Stimulated activated CD8-positive, alpha-beta memory T cell treated with anti-CD3 and anti-CD28 coated beads, Interleukin-15, amount 100 ng/mL, for 24 hours (primary cell): ENCODE data around the gene TMEM273.
"Not testable (repeated sequence)": the region's sequence is repeated elsewhere in the genome, so short reads cannot be mapped to it uniquely, and the experiment has no call there.

Experiments
- DNase-seq: peaks from one replicate; pipeline ENCODE4 v3.0.0-alpha.2; 2020; ENCODE audit warnings: low read depth

TMEM273 gene

DNA sequence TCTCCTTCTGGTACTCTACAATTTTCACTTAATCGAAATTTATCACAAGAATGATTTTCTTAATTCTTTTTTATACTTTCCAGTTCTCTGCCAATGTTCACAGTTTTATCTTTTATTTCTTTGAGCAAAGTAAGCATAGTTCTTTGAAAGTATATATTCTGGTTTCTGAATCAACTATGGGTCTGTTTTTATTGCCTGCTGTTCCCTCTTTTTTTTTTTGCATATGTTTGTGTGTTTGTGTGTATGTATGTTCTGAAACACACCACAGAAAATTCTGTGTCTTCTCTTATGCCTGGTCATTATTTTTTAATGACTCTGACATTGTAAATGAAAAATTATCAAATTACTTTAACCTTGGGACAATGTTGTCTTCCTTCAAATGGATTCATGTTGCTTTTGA is 15.9 kb upstream of the TMEM273 start:
- DNase-seq, result no peak

DNA sequence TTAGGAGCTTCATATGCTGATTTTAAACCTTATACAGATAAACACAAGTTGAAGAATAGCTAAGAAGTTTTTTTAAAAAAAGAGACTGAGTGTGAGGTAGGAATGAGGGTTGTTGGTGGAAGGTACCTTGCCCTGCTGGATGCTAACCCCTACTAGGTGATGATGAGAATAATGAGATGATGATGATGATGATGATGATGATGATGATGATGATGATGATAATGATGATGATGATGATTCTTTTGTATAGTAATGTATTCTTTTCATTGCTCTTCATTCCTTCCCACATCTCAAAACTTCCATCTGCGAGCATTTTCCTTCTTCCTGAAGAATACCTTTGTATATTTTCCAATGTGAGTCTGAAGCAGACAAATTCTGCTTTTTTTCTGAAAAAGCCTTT is 14.1 kb upstream of the TMEM273 start:
- DNase-seq, result no peak

DNA sequence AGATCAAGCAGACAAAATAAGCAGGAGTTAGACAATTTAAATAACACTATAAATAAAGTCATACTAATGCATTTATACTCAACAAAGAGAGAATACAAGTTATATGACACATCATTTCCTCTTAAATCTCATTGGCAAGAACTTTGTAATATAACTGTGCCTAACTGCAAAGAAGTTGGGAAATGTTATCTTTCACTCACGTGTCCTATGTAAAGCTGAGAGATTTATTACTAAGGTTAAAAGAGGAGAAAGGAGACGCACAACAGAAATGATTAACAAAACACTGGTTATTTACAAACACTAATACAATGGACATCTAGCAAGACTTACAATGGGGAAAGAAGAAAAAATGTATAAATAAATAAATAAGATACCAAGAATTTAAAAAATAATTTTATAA is 12.7 kb upstream of the TMEM273 start:
- no peak for DNase-seq

DNA sequence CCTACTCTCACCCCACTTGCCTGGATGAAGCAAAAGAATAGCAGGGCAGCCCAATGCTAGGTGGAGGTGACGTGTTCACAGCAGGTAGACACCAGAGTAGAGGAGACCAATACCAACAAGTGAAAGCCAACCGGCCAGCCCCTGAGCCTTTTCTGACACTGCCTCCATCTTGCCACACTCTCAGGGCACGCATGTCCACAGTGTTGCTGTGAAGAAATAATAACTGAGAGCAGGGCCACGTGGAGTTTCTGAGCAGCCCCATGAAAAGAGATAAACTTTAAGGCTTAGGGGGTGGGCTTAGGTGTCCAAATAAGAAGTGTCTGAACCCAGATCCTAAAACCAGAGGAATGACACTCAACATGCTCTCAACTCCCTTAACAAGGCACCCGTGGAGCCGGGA is 9.0 kb upstream of the TMEM273 start:
- DNase-seq, result no peak

DNA sequence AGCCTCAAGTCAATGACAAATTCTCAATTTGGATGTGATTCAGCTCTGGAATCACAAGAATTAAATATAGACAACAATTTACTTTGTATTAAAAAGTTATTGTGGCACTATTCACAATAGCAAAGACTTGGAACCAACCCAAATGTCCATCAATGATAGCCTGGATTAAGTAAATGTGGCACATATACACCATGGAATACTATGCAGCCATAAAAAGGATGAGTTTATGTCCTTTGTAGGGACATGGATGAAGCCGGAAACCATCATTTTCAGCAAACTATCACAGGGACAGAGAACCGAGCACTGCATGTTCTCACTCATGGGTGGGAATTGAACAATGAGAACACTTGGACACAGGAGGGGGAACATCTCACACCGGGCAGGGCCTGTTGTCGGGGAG is 7.7 kb upstream of the TMEM273 start:
- DNase-seq, result not testable (repeated sequence)

DNA sequence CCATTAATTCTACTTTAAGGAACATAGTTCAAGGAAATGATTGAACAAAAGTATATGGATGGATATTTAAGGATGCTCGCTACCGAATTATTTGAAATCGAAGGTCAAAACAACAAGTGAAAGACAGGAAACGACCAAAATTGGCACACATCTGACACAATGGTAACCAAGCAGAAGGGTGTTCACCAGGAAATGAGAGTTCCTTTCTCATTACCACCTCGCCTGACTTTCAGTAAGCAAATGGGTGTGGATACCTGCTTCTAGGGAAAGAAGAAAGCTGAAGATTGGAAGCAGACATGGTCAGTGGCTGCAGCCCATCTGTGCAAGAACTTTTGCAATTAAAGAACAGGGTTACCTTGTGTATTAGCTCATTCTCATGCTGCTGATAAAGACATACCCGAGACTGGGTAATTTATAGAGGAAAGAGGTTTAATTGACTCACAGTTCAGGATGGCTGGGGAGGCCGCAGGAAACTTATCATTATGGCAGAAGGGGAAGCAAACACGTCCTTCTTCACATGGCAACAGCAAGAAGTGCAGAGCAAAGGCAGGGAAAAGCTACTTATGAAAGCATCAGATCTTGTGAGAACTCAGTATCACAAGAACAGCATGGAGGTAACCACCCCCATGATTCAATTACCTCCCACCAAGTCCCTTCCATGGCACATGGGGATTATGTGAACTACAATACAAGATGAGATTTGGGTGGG is 6.2 kb upstream of the TMEM273 start:
- DNase-seq, result no peak

DNA sequence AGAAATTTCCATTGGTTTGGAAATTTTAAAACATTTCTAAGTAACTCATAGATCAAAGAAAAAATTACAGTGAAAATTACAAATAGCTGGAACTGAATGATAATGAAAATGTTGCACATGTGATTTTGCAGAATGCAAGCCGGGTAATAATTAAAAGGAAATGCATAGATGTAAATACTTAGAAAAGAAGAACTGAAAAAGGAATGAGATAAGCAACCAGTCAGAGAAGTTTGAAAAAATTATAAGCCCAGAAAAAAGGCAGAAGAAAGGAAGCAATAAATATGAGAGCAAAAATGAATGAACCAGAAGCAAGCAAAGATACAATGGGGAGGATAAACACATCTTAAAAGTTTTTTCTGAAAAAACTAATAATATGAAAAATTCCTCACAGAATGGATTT is 3.2 kb upstream of the TMEM273 start:
- DNase-seq, result no peak

DNA sequence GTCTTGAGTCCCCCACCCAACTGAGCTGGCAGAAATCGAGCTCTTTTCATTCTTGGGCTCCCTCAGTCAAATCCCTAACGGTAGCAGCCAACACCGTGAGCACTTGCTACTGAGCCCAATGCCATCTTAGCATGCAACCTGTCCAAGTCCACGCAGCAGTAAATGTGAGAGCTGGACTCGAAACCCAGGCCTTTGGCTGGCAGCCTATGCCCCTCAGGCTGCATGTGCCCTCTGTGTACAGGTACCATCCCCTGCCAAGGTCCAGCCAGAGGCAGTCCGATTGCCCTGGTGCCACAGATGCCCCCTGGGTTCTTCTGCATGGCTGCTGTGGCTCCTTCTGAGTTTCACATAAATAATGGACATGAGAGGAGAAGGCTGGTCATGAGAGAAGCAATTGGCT is 1.2 kb upstream of the TMEM273 start:
- no peak for DNase-seq

DNA sequence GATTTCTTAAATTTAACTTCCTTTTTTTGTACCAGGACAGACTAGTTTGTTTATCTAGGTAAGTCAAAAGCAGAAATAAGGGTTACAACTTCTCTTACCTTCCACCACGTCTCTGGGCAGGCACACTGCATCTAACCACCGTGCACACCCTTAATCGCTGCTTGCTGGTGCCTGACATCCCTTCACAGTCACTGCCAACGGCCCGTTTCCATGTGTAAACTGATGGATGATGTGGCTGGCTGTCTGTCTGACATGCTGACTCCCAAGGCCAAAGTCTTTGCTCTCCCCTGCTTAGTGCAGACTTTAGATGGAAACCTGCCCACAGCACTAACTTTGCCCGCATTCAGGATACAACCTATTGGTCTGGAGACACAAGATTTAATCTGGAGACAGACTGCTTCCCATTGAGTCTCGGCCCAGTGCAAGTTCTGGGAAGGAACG is 1.1 kb downstream of the TMEM273 start:
- no peak for DNase-seq

DNA sequence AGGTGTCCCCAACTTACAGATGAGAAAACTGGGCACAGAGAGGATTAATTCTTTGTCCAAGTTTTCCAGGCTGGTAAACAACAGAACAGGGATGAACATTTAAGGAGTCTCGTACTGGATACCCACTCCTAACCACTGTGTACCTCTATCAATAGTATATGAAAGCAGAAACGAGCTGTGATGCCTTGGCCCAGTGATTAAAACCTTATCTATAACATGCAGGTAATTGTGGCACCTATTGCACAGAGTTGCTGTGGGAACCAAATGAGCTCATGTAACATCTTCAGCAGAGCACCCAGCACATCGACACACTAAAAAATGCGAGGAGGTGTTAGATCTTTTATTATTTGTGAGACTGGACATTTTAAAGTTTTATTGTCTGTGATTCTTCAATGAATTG is 1.6 kb downstream of the TMEM273 start:
- DNase-seq, result no peak

DNA sequence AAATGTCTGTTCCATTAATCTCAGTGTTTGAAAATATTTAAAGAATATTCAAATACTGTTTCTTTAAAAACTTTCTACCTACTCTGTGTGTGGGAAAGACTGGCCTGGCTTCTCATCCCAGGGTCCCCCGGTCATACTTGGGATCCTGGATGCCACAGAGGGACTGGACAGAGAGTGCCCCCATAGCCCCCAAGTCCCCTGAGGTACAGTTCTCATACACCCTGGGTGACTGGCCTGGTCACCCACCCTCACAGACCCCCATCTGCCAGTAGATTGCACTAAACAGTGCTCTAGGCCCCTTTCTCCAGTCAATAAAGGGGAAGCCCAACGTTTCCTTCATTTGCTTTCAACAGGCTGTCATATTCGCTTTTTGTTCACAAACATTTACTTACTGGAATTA is 3.0 kb downstream of the TMEM273 start:
- no peak for DNase-seq

DNA sequence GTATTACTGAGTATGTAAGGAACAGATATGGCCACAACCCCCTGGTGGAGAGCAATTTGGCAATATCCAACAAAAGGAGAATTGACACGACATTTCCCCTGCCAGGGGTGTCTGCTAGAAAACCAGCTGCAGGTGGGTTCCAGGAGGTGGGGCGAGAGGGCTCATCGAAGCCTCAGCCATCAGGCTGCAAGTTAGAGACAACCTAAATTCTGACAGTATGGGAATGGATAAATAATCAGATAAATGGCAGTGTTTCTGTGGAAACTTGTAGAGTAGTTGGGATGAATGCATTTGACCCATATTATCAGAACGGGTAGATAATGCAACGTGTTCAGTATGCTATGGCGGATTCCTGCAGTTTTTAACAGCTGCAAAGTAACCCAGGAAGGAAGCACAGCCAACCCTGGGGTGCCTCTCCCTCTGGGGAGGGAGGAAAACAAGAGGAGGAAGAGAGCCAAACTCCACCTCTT is 3.5 kb downstream of the TMEM273 start:
- no peak for DNase-seq

DNA sequence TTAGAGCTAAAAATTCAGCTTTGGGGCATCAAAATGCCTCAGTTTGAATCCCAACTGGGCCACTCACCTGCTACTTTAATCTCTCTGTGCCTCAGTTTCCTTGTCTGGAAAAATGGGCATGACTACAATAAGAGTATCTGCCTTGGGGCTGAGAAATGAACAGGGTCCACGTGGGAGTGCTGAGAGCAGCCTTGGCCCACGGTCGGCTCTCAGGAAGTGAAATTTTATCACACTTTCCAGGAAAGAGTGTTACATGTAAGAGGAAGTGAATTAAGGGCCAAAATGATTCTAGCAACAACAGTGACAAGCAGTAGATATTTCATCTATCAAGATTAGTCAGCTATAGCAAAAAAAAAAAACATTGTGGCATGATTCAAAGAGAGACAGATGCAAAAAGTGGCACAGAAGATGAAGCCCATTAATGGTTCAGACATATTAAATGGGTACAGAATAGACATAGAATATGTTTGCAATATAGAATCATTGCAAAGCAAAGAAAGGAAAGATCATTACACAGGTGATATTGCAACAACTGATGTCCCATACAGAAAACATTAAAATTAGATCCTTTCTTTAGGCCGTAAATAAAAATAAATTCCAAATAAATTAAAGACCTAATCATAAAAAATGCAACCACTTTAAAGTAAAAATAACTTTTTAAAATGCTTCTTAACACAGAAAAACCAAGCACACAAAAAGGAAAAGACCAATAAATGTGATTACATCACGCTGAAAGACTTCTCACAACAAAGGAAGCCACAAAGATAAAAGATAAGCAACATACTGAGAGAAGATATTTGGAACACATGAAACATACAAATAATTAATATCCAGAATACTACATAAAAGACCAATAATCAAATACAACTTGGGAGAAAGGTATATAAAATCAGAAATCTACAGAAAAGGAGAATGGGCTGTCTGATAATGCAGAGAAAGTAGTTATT is 4.3 kb downstream of the TMEM273 start:
- no peak for DNase-seq

DNA sequence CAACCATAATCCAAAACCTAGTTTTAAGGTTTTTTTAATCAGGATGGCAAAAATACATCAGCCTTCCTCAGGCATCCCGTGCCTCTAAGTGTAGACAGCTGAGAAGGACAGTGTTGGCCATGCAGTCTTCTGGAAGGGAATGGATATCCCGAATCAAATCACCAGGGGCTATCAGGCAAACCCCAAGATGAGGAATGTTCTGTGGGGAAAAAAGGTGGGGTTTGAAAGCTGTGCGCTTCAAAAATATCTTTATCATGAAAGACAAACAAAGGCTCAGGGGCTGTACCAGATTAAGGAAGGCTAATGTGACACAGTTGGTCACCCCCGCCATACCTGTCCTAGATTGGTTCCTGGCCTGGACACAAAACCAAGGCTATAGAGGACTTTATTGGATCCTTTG is 5.4 kb downstream of the TMEM273 start:
- no peak for DNase-seq

DNA sequence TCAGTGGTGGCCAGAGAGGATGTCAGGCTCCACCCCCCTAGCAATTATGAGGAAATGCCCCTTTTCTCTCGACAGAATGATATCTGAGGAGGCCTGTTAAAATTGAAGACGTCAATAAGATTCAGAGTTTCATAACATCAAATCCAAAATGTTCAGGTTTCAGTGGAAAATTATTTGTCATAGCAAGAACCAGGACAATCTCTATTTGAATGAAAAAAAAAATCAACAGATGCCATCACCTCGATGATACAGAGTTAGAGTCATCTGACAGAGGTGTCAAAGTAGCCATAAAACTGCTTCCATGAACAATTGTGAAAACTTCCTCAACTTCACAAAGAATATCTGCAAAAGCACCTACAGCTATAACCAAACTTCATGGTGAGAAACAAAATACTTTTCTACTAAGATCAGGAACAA is 7.7 kb downstream of the TMEM273 start:
- DNase-seq, result no peak

DNA sequence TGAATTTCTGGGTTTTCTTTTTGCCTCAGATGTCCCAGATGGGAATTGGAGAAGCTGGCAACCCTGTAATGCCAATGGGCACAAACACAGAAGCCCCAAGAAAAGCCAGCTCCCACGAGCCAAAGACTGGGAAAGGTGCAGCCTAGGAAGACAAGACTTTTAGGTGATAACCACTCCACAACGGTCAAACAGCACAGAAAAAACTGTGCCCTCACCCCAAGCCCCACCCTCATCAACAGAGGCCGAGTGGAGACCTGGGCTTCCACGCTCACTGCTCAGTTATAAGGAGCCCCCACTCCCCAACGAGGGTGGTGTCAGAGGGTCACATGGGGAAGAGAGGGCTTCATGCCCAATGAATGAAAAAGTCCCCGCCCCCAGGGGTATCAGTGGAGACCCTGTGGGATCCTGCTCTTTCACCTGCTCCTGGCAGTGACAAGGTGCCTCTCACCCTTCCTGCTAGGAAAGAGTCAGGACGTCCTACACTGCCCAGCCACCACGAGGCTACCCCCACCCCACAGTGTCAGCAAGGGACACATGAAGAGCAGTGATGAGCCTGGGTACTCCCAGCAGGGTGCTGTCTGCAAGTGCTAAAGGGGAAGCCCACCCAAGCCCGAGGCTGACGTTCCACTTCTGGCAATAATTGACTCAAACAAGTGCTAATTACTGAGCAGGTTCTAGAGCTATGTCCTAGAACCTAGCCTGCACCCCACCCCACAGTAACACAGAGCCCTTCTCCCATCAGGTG is 8.3 kb downstream of the TMEM273 start:
- no peak for DNase-seq

DNA sequence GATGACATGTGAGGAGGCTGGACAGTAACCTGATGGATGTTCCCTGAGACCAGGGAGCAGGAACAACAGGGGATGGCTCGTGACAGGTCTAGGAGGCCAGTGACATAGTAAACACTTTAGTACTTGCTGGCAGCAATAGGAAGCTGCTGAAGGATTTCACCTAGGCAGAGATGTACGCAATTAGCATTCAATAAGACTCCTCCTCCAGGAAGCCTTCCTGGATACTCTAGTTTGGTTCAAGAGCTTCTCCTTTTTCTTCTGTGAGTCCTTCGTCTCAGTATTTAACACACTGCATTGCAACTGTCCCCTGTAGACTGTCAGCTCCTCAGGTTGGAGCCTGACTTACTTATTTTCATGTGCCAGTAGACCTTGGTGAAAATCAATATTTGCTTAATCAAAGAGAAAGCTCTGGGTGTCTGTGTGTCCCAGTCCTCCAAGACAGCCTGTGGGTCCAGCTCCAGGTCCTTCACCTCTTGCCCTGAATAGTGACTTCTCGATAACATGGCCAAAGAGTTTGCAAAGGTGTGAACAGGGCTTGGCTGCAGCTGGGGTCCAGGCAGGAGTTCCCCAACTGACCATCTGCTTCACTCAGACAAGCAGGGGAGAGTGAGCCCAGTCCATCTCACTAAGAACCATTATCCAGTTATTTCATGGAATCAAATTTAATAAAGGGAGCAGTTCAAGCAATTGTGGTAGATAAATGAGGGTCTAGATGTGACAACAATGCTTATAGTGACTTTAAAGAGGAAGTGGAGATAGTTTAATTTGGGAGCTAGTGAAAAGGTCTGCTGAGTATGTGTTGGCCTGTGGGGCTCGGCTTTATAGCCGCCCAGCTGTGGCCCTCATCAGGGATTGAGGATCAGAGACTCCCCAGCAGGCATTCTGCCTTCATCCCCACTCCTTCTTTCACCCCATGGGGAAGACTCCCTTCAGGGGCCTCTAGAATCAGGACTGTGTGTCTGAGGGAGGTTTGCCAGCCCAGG is 9.4 kb downstream of the TMEM273 start:
- DNase-seq, result no peak

DNA sequence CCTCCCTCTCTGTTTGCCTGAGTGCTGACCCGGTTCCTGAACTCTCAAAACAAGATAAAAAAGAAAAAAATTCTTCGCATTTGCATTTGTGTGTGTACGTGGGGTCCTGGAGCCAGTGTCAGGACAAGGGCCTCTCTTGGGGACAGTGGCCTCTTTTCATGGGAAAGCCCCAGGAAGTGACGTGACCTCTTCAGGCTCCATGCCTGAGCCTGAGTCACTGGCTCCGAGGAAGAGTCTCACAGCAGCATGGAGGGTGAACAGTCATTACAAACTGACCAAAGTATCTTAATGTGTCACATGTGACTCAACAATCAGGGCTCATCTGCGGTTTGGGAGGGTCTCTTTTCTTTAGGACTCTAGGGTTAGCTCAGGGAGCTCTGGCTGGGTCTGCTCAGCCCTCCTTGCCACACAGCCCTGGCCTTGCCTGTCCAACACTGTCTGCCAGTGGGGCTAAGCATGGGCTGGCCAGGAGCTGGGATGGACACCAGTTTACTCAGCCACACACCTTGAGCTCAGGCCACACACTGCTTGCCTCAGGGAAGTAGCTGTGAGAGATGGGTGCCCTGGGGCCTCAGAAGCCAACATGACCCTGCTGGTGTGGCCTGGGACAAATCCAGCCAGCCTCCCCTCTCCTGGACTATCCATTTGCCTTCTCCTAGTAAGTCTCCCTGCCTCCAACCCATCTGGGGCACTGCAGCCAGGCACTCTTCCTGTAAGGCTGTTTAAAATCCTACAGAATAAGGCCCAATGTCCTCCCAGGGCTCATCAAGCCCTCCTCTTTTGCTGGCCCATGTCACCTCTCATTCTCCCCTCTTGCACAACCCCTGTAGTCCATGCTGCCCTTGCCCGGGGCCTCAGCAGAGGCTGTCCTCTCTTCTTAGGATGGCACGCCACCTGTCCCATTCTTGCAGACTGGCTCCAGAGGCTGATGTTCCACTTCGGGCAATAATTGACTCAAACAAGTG is 10.5 kb downstream of the TMEM273 start:
- no peak for DNase-seq

DNA sequence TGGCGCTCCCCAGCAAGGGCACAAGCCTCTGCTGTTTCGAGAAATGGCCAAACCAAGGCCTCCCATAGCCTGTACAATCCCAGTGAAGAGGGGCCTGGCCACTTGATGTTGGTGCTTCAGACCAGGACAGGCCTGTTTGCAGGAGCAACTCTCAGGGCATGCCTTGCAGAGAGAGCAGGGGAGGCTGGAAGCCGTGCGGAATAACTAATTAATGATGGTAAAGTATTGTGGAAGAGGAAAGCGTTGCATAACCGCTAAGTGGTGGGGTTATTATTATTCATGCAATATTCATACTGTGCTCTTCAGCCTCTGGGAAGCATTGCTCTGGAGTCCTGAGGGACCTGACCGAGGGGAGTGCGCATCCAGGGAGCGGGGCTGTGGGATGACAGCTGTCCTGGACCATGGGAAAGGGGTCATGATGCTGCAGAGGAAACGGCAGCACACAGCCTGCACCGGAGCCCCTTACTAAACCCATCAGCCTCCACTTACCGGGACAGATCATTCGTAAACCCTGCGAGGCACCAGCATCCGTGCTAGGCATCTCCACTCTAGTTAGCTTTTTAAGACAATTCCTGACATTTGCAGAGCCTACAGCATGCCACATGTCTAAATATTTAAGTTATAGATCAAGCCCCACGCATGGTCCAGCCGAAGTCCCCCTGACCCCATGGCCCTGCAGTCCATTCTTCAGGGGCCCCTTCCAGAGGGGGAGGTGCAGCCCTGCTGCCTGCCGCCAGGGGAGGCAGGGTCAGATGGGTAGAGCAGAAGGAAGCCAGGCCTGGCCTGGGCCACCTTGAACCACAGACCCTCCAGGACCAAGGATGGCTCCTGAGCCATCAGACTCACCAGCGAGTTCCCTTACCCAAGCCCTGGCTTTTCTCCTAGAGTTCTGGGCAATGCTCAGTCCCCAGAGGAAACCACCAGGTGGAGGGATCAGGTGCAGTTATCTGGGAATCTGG is 11.6 kb downstream of the TMEM273 start:
- no peak for DNase-seq
